BJ (cell line): Measurements from ENCODE around the gene COL4A6. TPM values are rescaled to one million over a fixed set of nuclear protein-coding genes. Genes with fewer than 3 reads are reported as not detected.

Source experiments
- CTCF ChIA-PET: fragments of 350-600 bp; formaldehyde crosslinking; extraction: SDS; loops from one replicate; lab custom pipeline; 2021; ENCODE audit warnings: antibody characterized with exemption, inconsistent platforms; lab: Yijun Ruan, JAX
- POLR2A ChIA-PET: fragments of 300-600 bp; sonication (Branson Sonifier 250); formaldehyde crosslinking; extraction: SDS; loops from one replicate; lab custom pipeline; 2021; ENCODE audit warnings: antibody characterized with exemption; lab: Charles Lee
- DNase-seq: peaks from one replicate; pipeline ENCODE4 v3.0.0-alpha.2; 2011; ENCODE audit warnings: low read depth
- H3K27me3 ChIP-seq: 2 replicates; pipeline ENCODE4 v1.6.0; 2011; ENCODE audit warnings: low read length; ENCODE audit not compliant: control insufficient read depth, insufficient read depth
- H3K36me3 ChIP-seq: 2 replicates; pipeline ENCODE4 v1.5.1; 2011; ENCODE audit warnings: low read length; ENCODE audit not compliant: control insufficient read depth, insufficient read depth
- H3K4me3 ChIP-seq: 2 replicates; pipeline ENCODE4 v1.5.1; 2011; ENCODE audit warnings: low read depth, mild to moderate bottlenecking, control low read depth, low read length
- CTCF ChIP-seq: IDR thresholded peaks from 2 replicates; pipeline ENCODE4 v1.5.1; 2011; ENCODE audit warnings: low read depth, mild to moderate bottlenecking, control low read depth, inconsistent platforms, low read length, moderate library complexity; ENCODE audit not compliant: insufficient read depth
- polyA plus RNA-seq: library from polyadenylated mRNA; depleted of rRNA; stranded (reverse); fragments of >200 nt; gene quantifications from 2 replicates; pipeline ENCODE4 v1.2.3, GENCODE V29; 2011

COL4A6 gene
- polyA plus RNA-seq, 1 experiment, result 0.09 TPM

GRCh38 chrX:108250654-108251579 is 187.3 kb downstream of the COL4A6 start:
- CTCF ChIA-PET, result no interaction called here
- POLR2A ChIA-PET, result no interaction called here

GRCh38 chrX:108246304-108246954 is 191.8 kb downstream of the COL4A6 start:
- H3K27me3 ChIP-seq, result no peaks in the 10 kb centered on the region
- H3K36me3 ChIP-seq, result no peaks in the 10 kb centered on the region
- H3K4me3 ChIP-seq, result no peak overlapping the region
- CTCF ChIA-PET, result no interaction called here
- no peak for DNase-seq
- POLR2A ChIA-PET, result no interaction called here
- no peak for TF ChIP-seq CTCF

More at GRCh38 chrX:108250654-108251579, 187.3 kb downstream of the COL4A6 start:
- no peak for DNase-seq
- Histone ChIP-seq H3K36me3 (no peaks in the 10 kb centered on the region), H3K4me3 (no peak overlapping the region), H3K27me3 (no peaks in the 10 kb centered on the region)
- no peak for TF ChIP-seq CTCF

GRCh38 chrX:108245462-108245861 is 192.8 kb downstream of the COL4A6 start:
- Histone ChIP-seq H3K4me3 (no peak overlapping the region), H3K36me3 (no peaks in the 10 kb centered on the region), H3K27me3 (no peaks in the 10 kb centered on the region)
- no peak for TF ChIP-seq CTCF
- ChIA-PET CTCF (interaction anchor here (1.4 kb wide), 1 partner anchor 21 kb away, joined by 3 read pairs; no protein-coding TSS in a partner anchor), POLR2A (no interaction called here)
- DNase-seq, result no peak

GRCh38 chrX:108235986-108236385 is 202.2 kb downstream of the COL4A6 start:
- TF ChIP-seq CTCF, result no peak
- Histone ChIP-seq H3K4me3 (no peak overlapping the region), H3K27me3 (no peaks in the 10 kb centered on the region), H3K36me3 (no peaks in the 10 kb centered on the region)
- CTCF ChIA-PET, result no interaction called here
- DNase-seq, result no peak
- POLR2A ChIA-PET, result no interaction called here

- H3K27me3 ChIP-seq, result no peaks in the 10 kb centered on the region
- no peak for DNase-seq
- no peak overlapping the region for H3K4me3 ChIP-seq
- no peak for TF ChIP-seq CTCF
- no peaks in the 10 kb centered on the region for H3K36me3 ChIP-seq
- CTCF ChIA-PET, result no interaction called here
- POLR2A ChIA-PET, result no interaction called here
Observed at GRCh38 chrX:108230574-108230973, 207.6 kb downstream of the COL4A6 start.
